ENCODE data around the gene IFI27.
A peak's percentile ranks its signal among the peaks of the same experiment; 100 is the strongest.

GRCh38 chr14:94080621-94081385 is 29.7 kb upstream of the IFI27 start, which contains the start of the genes DDX24 and IFI27L1:
- no peak for TF ChIP-seq ELK1 (CRISPR knock-in tag; IDR thresholded peaks at IDR 0.05)
- no peak for TF ChIP-seq DNMT1 (IDR thresholded peaks at IDR 0.05)
- TF ChIP-seq, protein P1, sequence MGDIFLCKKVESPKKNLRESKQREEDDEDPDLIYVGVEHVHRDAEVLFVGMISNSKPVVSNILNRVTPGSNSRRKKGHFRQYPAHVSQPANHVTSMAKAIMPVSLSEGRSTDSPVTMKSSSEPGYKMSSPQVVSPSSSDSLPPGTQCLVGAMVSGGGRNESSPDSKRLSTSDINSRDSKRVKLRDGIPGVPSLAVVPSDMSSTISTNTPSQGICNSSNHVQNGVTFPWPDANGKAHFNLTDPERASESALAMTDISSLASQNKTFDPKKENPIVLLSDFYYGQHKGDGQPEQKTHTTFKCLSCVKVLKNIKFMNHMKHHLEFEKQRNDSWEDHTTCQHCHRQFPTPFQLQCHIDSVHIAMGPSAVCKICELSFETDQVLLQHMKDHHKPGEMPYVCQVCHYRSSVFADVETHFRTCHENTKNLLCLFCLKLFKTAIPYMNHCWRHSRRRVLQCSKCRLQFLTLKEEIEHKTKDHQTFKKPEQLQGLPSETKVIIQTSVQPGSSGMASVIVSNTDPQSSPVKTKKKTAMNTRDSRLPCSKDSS (IDR thresholded peaks at IDR 0.05; ENCODE audit: low read depth, partially characterized antibody), result no peak
- peak; percentile 66 to 70 for TF ChIP-seq NRF1 (conservative IDR thresholded peaks at IDR 0.05 in 1 of 2, IDR thresholded peaks at IDR 0.05 in 1 of 2)
